HG02973 (cell line): ENCODE measurements around the gene OR4C6.

Source experiments
- ATAC-seq: cut with Tn5 transposase; IDR thresholded peaks from one replicate; pipeline ENCODE4 v1.9.1; 2021; ENCODE audit warnings: moderate library complexity; ENCODE audit not compliant: unreplicated experiment

Gene OR4C6

GRCh38 chr11:55661901-55662300, at the start of gene OR4C6:
Gene OR4C6, plus strand, starts transcription at chr11:55662201. Its CDS starts 2,966 bp downstream, at chr11:55665167.
- ATAC-seq, result no peak

DNA sequence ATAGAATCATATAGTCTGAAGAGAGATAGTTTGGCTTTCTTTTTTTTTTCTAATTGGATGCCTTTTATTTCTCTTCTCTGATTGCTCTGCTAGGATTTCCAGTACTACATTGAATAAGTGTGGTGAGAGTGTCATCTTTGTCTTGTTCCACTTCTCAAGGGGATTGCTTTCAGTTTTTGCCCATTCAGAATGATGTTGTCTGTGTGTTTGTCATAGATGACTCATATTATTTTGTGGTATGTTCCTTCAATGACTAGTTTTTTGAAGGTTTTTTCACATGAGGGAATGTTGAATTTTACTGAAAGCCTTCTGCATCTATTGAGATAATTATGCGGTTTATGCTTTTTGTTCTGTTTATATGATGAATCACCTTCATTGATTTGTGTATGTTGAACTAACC, 37.5 kb upstream of the OR4C6 start:
- ATAC-seq, result no peak

GRCh38 chr11:55634813-55635212, 27.2 kb upstream of the OR4C6 start, which contains the start of gene OR4P4:
Gene OR4P4, plus strand, starts transcription at chr11:55635113.
- ATAC-seq, result no peak

GRCh38 chr11:55648027-55648426, 14.0 kb upstream of the OR4C6 start, which contains the start of gene OR4S2:
Gene OR4S2, plus strand, starts transcription at chr11:55648327. Its CDS starts 2,577 bp downstream, at chr11:55650904.
- no peak for ATAC-seq

- no peak for ATAC-seq
These were observed 9.4 kb upstream of the OR4C6 start for GRCh38 chr11:55652560-55652959.

- no peak for ATAC-seq
These were observed 6.9 kb upstream of the OR4C6 start for GRCh38 chr11:55655096-55655495.

DNA sequence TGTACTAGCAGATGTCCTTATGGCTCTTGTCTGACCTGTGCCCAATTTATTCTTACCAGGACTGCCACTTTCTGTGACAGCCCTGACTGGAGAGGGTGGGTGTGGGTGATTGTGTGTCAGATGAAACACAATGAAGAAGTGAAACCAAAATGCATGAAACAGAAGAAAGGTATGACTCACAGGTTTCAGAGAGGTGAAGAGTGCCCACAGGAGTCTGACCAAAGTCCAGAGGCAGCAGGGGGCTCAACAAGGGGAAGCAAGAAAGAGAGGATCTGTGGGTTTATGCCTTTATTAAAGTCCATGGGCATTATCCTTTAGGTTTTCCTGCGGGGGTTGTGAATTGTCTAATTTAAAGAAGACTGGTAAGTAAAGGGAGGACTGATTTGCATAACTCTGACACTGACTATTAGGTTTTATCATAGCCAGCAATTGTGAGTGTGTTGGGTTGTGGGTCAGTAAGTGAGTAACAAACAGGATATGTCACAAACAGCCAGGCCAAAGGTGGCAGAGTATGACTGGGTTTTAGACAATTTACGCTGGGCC, 3.9 kb upstream of the OR4C6 start:
- ATAC-seq, result peak; percentile 88

GRCh38 chr11:55658608-55659007, 3.4 kb upstream of the OR4C6 start:
- peak; percentile 36 for ATAC-seq

GRCh38 chr11:55669376-55669775, 7.4 kb downstream of the OR4C6 start:
- ATAC-seq, result no peak

GRCh38 chr11:55673860-55674259, 11.9 kb downstream of the OR4C6 start:
- no peak for ATAC-seq

- no peak for ATAC-seq
These were observed 35.8 kb downstream of the OR4C6 start for GRCh38 chr11:55697817-55698216.

DNA sequence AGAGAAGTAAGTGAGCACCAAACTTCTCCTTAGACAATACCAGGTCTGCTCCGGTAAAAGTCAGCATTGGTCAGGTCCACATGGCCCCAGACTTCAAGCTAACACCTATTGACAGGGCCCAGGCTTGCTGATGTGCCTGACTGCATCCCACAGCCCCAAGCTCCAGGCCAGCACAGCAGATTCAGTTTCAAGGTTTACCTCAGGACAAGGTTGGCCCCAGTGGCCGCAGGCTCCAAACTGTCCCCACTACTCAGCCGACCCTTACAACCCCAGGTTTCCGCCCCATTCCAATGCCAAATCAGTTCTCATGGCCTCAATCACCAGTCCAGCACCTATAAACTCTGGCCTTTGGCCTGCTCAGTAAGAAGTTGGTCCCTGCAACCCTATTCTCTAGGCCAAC, 39.4 kb downstream of the OR4C6 start:
- no peak for ATAC-seq

- no peak for ATAC-seq
These were observed 45.0 kb downstream of the OR4C6 start for GRCh38 chr11:55707029-55707428.

DNA sequence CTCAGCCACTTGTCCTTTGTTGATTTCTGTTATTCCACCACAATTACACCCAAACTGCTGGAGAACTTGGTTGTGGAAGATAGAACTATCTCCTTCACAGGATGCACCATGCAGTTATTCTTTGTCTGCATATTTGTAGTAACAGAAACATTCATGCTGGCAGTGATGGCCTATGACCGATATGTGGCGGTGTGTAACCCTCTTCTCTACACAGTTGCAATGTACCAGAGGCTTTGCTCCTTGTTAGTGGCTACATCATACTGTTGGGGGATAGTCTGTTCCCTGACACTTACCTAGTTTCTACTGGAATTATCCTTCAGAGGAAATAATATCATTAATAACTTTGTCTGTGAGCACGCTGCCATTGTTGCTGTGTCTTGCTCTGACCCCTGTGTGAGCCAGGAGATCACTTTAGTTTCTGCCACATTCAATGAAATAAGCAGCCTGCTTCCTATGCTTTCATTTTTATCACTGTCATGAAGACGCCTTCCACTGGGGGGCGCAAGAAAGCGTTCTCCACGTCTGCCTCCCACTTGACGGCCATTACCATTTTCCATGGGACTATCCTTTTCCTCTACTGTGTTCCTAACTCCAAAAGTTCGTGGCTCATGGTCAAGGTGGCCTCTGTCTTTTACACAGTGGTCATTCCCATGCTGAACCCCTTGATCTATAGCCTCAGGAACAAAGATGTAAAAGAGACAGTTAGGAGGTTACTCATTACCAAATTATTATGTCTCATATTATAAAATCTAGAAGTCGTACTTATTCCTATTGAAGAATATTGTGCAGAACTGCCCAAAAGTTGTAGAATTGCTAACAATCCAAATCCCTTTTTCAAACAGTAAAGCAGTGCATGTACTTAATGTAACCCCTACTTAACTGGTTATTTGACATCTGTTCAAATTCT, 53.2 kb downstream of the OR4C6 start:
- no peak for ATAC-seq
